Stimulated activated CD8-positive, alpha-beta memory T cell treated with anti-CD3 and anti-CD28 coated beads, Interleukin-12 subunit alpha, Interleukin-12 subunit beta, amount 100 ng/mL, for 4 hours (primary cell): ENCODE results near the gene TSSC4.

Experiments
- DNase-seq: peaks from one replicate; pipeline ENCODE4 v3.0.0-alpha.2; 2020; ENCODE audit warnings: low read depth

TSSC4 gene

GRCh38 chr11:2449548-2450320, 49.2 kb downstream of the TSSC4 start:
- no peak for DNase-seq

- no peak for DNase-seq
Measured at GRCh38 chr11:2450321-2451041, 49.9 kb downstream of the TSSC4 start.

GRCh38 chr11:2451336-2451735, 50.8 kb downstream of the TSSC4 start:
- DNase-seq = no peak

DNA sequence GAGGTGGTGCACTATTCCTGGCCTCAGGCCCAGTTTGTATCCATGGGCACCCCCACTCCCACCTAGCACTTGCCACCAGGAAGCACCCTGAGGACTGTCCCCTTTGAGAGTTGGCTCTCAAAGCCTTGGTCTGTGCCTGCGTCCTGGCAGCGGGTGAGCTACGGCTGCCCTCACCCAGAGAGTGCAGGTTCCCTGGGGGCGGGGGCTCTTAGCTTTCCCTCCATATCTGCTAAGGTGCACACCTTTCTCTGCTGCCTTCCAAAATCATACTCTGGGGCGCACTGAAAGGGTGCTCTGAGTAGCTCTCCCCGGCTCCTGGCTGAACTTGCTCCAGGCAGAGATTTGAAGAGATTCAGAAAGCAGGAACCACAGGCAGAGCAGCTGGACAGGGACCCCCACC, 51.4 kb downstream of the TSSC4 start:
- DNase-seq = no peak

GRCh38 chr11:2452321-2453012, 51.9 kb downstream of the TSSC4 start:
- no peak for DNase-seq

DNA sequence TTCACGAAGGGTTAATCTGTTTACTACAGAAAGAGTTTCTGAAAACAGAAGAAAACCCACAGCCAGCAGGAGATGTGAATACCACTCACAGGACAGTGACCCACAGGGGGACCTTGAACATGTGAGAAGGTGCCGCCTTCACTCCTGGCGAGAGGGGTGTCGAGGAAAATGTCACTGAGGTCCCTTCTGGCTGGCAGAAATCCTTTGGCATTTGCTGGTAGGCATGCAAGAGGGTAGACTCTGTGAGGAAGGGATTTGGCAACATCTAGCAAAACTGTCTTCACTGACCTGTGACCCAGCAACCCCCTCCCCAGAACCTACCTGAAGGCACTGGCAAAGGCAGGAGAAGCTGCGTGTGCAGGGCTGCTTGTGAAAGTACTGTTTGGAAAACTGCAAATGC, 52.9 kb downstream of the TSSC4 start:
- no peak for DNase-seq
